ENCODE measurements around the gene BRPF1. TPM values are rescaled to one million over a fixed set of nuclear protein-coding genes. Genes with fewer than 3 reads are reported as not detected.

Gene BRPF1
- total RNA-seq, 1 experiment from 2014 or later: 23.6 TPM

DNA sequence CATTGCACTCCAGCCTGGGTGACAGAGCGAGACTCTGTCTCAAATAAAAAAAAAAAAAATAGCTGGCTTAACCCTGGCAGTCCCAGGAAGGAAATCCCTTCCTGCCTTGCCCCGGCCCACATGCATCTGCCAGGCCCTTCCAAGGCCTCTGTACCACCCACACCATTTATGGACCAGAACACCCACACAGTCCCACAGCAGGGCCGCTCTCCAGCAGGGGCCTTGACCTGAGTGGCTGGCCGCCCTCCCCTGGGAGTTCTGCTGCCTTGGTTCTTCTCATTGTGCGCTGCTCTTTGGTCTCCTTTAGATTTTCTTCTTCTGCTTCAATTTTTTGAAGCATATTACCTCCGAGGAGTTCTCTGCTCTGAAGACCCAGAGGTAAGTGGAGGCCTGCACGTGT is 44.0 kb upstream of the BRPF1 start:
- ATAC-seq: no peak
- no peak overlapping the region for H3K4me3 ChIP-seq (replicated peaks in 1 of 2; ENCODE audit: low read depth in 1 of 2, low read length in 2 of 2)
- peaks cover 10 to 19% of the 10 kb centered on the region in 2 experiments; a peak in 2 of 4 replicates for H3K36me3 ChIP-seq (ENCODE audit: control insufficient read depth in 1 of 2, insufficient read depth in 2 of 2, low read length in 2 of 2)
- no peaks in the 10 kb centered on the region for H3K79me2 ChIP-seq (ENCODE audit: insufficient read depth, low read length)
- H3K4me2 ChIP-seq (ENCODE audit: low read length): no peak overlapping the region
- RAD21 ChIA-PET (ENCODE audit: low non-redundant PET in 1 of 2, low total read pairs in 2 of 2, uncharacterized antibody in 2 of 2, unreplicated experiment in 2 of 2): no interaction called here
- H3K4me1 ChIP-seq (ENCODE audit: control insufficient read depth in 1 of 2, insufficient read depth in 2 of 2, low read length in 2 of 2): no peaks in the 10 kb centered on the region
- H3K9me2 ChIP-seq (ENCODE audit: insufficient read depth): no peaks in the 10 kb centered on the region
- intact Hi-C loops (cut with micrococcal nuclease): no loop called here
- H4K20me1 ChIP-seq (ENCODE audit: insufficient read depth): no peaks in the 10 kb centered on the region
- H3K9ac ChIP-seq (ENCODE audit: low read length): no peak overlapping the region
- CTCF ChIA-PET: no interaction called here
- H2AFZ ChIP-seq (ENCODE audit: low read depth, low read length, poor library complexity, severe bottlenecking): no peak overlapping the region
- TF ChIP-seq ZFX (IDR thresholded peaks at IDR 0.05) (no peak), RAD21 (IDR thresholded peaks at IDR 0.05; ENCODE audit: low read depth) (no peak), SIN3A (IDR thresholded peaks at IDR 0.05; ENCODE audit: low read depth) (no peak), YY1 (IDR thresholded peaks at IDR 0.05; ENCODE audit: extremely low read depth, insufficient replicate concordance, low read depth, low read length) (no peak), ZNF274 (IDR thresholded peaks at IDR 0.05; ENCODE audit: low read depth, low read length) (no peak), EZH2phosphoT487 (IDR thresholded peaks at IDR 0.05; ENCODE audit: borderline replicate concordance) (no peak), SP1 (IDR thresholded peaks at IDR 0.05; ENCODE audit: low read depth) (no peak), CBX3 (IDR thresholded peaks at IDR 0.05; ENCODE audit: low read depth) (no peak), POLR2AphosphoS5 (IDR thresholded peaks at IDR 0.05; ENCODE audit: low read depth, low read length) (no peak), JUND (IDR thresholded peaks at IDR 0.05) (no peak), ELF1 (IDR thresholded peaks at IDR 0.05; ENCODE audit: borderline replicate concordance, low read depth) (no peak), TCF7L2 (IDR thresholded peaks at IDR 0.05; ENCODE audit: borderline replicate concordance, extremely low read depth, insufficient read depth, insufficient read length) (no peak), SRF (IDR thresholded peaks at IDR 0.05; ENCODE audit: low read depth) (no peak), CEBPB (IDR thresholded peaks at IDR 0.05; ENCODE audit: low read depth) (no peak)
- TF ChIP-seq, protein P1, sequence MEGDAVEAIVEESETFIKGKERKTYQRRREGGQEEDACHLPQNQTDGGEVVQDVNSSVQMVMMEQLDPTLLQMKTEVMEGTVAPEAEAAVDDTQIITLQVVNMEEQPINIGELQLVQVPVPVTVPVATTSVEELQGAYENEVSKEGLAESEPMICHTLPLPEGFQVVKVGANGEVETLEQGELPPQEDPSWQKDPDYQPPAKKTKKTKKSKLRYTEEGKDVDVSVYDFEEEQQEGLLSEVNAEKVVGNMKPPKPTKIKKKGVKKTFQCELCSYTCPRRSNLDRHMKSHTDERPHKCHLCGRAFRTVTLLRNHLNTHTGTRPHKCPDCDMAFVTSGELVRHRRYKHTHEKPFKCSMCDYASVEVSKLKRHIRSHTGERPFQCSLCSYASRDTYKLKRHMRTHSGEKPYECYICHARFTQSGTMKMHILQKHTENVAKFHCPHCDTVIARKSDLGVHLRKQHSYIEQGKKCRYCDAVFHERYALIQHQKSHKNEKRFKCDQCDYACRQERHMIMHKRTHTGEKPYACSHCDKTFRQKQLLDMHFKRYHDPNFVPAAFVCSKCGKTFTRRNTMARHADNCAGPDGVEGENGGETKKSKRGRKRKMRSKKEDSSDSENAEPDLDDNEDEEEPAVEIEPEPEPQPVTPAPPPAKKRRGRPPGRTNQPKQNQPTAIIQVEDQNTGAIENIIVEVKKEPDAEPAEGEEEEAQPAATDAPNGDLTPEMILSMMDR (IDR thresholded peaks at IDR 0.05 in 2 of 3, conservative IDR thresholded peaks at IDR 0.05 in 1 of 3; ENCODE audit: borderline replicate concordance in 1 of 3, insufficient read depth in 1 of 3, low read depth in 2 of 3, low read length in 2 of 3): no peak
- H3K27me3 ChIP-seq (ENCODE audit: insufficient read depth, low read length): no peaks in the 10 kb centered on the region
- no peak for DNase-seq (ENCODE audit: low read depth, low spot score)
- no peak overlapping the region for H3K27ac ChIP-seq (ENCODE audit: low read depth, low read length)
- no TSS peak for BruUV-seq (replicated peaks)
- POLR2A ChIA-PET: no interaction called here
- no peaks in the 10 kb centered on the region for H3K9me3 ChIP-seq (ENCODE audit: control insufficient read depth in 1 of 2, insufficient read depth in 1 of 2, low read depth in 1 of 2, low read length in 2 of 2)
